A549 treated with dexamethasone at 1 μM for 4 hours (cell line): ENCODE measurements around the gene TMED8. TPM values are rescaled to one million over a fixed set of nuclear protein-coding genes. Genes with fewer than 3 reads are reported as not detected.

ENCODE experiments used
- total RNA-seq: library from RNA; stranded (reverse); fragments of 200-300 nt; extraction: Qiagen RNA extraction; gene quantifications from 5 replicates; pipeline ENCODE4 v1.2.3, GENCODE V29; 2022

TMED8 gene, protein sequence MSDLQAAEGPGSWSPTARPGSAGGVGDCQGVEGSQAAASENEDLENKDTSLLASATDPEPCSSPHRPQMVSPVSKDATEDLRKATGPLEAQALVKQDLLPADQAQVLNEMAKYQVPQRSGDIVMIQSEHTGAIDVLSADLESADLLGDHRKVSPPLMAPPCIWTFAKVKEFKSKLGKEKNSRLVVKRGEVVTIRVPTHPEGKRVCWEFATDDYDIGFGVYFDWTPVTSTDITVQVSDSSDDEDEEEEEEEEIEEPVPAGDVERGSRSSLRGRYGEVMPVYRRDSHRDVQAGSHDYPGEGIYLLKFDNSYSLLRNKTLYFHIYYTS
- 5.3 to 8.5 TPM (median 7.8 TPM) in 5 replicates for total RNA-seq

DNA sequence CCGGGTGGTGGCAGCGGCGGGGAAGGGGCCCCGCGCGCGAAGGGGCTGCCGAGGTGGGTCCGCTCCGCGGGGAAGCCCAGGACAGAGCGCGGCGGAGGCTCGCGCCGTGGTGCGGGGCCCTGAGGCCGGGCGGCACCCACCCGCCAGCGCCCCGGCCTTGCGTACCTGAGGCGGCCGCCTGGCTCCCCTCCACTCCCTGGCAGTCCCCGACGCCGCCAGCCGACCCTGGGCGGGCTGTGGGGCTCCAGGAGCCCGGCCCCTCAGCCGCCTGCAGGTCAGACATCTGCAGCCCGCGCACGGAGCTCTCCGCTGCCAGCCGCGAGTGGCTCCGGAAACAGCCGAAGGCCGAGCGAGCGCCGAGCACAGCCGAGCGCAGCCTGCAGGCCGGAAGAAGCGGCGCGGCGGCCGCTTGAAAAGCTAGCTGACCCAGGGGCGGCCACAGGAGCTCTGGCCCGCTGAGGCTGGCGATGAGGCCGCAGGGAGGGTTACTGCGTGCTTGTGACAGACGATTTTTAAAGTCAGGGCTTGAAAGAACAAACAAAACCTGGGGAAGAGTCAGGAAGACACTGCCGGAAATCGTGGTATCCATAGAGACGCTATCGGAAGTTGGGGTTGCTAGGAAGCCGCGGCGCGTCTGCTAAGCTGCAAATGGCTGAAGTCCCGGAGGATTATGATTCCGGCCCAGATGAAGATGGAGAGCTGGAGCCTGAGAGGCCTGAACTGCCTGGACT is at the start of gene TMED8, which contains the start of gene SAMD15:
TSS of gene TMED8 (minus strand) at position 324 of the 731 bp plus-strand sequence. CDS start at position 283, 41 bp downstream.
TSS of gene SAMD15 (plus strand) at position 609 of the 731 bp plus-strand sequence. CDS start at position 649, 40 bp downstream.

DNA sequence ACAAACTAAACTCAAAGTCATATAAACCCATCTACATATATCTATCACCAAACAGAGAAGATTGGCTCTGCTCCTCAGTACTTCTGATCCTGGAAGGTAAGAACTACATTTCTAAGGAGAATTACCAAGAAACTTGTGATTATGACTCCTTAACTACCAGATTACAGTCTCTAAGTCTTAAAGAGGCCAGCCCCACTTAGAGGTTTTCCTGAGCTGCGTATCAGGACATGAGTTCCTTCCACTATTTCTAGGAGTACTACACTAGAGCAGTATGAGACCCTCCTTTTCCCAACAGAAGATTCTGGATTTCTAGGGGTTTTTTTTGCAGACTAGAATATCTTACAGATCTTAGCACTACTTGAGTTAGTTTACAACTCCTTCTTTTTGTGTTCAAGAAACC is 46.5 kb upstream of the TMED8 start, which contains the start of gene NOXRED1:
TSS of gene NOXRED1 (minus strand) at position 101 of the 400 bp plus-strand sequence. CDS start 634 bp downstream, outside the sequence.

DNA sequence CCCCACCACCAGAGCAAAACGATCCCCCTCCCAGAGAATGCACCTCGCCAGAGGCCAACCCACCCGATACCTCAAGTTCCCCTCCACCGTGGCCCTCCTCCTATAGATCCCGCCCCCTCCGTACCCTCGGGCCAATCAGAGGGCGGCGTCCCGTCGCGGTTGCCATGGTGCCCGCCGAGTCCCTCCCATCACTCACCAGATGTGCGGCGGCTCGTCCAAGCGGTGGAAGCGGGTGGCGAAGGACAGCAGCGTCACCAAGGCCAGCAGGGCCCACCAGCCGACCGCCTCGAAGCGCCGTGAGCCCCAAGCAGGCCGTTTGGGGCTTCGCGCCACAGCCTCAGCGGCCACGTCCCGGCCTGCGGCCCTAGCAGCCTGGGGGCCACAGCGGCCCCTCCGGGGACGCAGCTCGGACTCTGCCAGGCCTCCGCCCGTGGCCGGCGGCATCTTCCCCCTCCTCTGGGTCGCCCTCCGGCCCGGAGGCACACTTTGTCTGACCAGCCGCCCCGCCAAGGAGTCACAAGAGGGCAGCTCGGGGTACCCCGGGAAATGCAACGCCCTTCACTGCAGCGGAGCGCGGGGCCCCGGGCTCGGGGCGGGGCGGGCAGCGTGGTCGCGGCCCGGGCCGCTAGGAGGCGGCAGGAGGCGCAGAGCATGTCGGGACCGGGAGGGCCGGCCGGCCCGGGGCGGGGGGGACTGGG is 56.5 kb downstream of the TMED8 start, which contains the start of gene POMT2:
TSS of gene POMT2 (minus strand) at position 646 of the 698 bp plus-strand sequence. CDS start at position 444, 202 bp downstream.

Other genes with a start within 250 kb of the TMED8 start
- 0.20 to 0.27 TPM (median 0.23 TPM) in 5 replicates for gene ZDHHC22, start 235.3 kb downstream of the TMED8 start, total RNA-seq
- gene TMEM63C, start 195.3 kb downstream of the TMED8 start, total RNA-seq: 5.3 to 8.2 TPM (median 7.9 TPM) in 5 replicates
- gene NGB, start 105.9 kb downstream of the TMED8 start, total RNA-seq: 0.05 TPM in 1 of 5 replicates, not detected in the others
- gene POMT2, start 56.2 kb downstream of the TMED8 start, total RNA-seq: 25.5 to 30.6 TPM (median 27.6 TPM) in 5 replicates
- 29.7 to 35.4 TPM (median 32.3 TPM) in 5 replicates for gene GSTZ1, start 56.1 kb downstream of the TMED8 start, total RNA-seq
- gene SAMD15, start 285 bp upstream of the TMED8 start, total RNA-seq: 1.7 to 2.6 TPM (median 2.2 TPM) in 5 replicates
- gene NOXRED1, start 46.4 kb upstream of the TMED8 start, total RNA-seq: 0.05 to 0.06 TPM (median 0.05 TPM) in 3 of 5 replicates, not detected in the others
- gene VIPAS39, start 80.5 kb upstream of the TMED8 start, total RNA-seq: 12.5 to 16.1 TPM (median 15.0 TPM) in 5 replicates
- gene AHSA1, start 81.0 kb upstream of the TMED8 start, total RNA-seq: 222 to 307 TPM (median 261 TPM) in 5 replicates
- 0.34 to 0.43 TPM (median 0.39 TPM) in 5 replicates for gene ISM2, start 121.7 kb upstream of the TMED8 start, total RNA-seq
- 27.3 to 40.1 TPM (median 34.8 TPM) in 5 replicates for gene SPTLC2, start 239.5 kb upstream of the TMED8 start, total RNA-seq